Endothelial cell of umbilical vein (primary cell): Measurements from ENCODE around the gene MYH14.

Experiments used
- FOS ChIP-seq: IDR thresholded peaks from 2 replicates; pipeline ENCODE4 v1.6.1; 2011; ENCODE audit warnings: mild to moderate bottlenecking, low read length, moderate library complexity, borderline replicate concordance; ENCODE audit not compliant: insufficient read depth
- MYC ChIP-seq: IDR thresholded peaks from one replicate; pipeline ENCODE4 v1.6.1; 2011; ENCODE audit warnings: mild to moderate bottlenecking, low read depth, low read length
- POLR2AphosphoS5 ChIP-seq: IDR thresholded peaks from 2 replicates; pipeline ENCODE4 v1.6.1; 2012; ENCODE audit warnings: low read depth, mild to moderate bottlenecking, control low read depth, low read length, moderate library complexity; ENCODE audit not compliant: insufficient read depth
- TF ChIP-seq, protein P1 (sequence below), 2 donors: IDR thresholded peaks; 1 replicate in 1 of 2; 2 replicates in 1 of 2; pipeline ENCODE4 v1.5.1; 2011; ENCODE audit warnings: low read length in 2 of 2, mild to moderate bottlenecking in 2 of 2, moderate library complexity in 2 of 2, control low read depth in 1 of 2, inconsistent platforms in 1 of 2, low read depth in 1 of 2; ENCODE audit not compliant: insufficient read depth in 1 of 2; ENCODE audit errors: extremely low read depth in 1 of 2

DNA sequence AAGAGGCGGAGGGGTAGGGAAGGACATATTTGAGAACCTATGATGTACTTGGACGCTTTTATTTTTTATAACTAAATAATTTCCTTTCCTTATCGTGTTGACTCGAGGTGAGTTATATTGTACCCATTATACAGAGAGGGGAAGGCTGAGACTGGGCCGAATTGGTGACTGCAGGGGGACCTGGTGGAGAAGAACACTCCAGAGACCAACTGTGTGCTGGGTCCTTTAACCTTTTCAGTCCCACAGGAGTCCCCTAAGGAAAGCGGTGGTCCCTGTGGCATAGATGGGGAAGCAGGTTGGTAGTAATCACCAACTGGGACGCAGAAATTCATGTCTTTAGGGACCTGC lies 633 bp downstream of the MYH14 start:
- TF ChIP-seq, protein P1, sequence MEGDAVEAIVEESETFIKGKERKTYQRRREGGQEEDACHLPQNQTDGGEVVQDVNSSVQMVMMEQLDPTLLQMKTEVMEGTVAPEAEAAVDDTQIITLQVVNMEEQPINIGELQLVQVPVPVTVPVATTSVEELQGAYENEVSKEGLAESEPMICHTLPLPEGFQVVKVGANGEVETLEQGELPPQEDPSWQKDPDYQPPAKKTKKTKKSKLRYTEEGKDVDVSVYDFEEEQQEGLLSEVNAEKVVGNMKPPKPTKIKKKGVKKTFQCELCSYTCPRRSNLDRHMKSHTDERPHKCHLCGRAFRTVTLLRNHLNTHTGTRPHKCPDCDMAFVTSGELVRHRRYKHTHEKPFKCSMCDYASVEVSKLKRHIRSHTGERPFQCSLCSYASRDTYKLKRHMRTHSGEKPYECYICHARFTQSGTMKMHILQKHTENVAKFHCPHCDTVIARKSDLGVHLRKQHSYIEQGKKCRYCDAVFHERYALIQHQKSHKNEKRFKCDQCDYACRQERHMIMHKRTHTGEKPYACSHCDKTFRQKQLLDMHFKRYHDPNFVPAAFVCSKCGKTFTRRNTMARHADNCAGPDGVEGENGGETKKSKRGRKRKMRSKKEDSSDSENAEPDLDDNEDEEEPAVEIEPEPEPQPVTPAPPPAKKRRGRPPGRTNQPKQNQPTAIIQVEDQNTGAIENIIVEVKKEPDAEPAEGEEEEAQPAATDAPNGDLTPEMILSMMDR (IDR thresholded peaks at IDR 0.05; ENCODE audit: extremely low read depth in 1 of 2, insufficient read depth in 1 of 2, low read depth in 1 of 2, low read length in 2 of 2): no peak
- no peak for TF ChIP-seq MYC
- no peak for TF ChIP-seq POLR2AphosphoS5
- TF ChIP-seq FOS: no peak
